Measurements from ENCODE around the gene SPDYE2B. TPM values are rescaled to one million over a fixed set of nuclear protein-coding genes. Genes with fewer than 3 reads are reported as not detected.
"Not testable (repeated sequence)": the region's sequence is repeated elsewhere in the genome, so short reads cannot be mapped to it uniquely, and the experiment has no call there.

SPDYE2B gene
- total RNA-seq, 1 donor from 2014 or later, result not detected

DNA sequence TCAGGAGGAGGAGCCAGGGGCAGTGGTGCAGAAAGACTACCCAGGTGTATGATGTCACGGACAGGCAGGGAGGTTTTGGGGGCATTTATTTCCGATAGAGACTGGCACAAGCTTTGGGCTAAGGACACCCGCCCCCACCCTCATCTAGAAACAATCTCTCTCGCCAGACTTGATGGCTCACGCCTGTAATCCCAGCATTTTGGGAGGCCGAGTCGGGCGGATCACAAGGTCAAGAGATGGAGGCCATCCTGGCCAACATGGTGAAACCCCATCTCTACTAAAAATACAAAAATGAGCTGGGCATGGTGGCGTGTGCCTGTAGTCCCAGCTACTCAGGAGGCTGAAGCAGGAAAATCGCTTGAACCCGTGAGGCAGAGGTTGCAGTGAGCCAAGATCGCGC is 13.2 kb upstream of the SPDYE2B start:
- not testable (repeated sequence) for H3K79me2 ChIP-seq (ENCODE audit: insufficient read depth, low read length); H3K27me3 Mint-ChIP-seq (ENCODE audit: low read depth, unreplicated experiment); DNase-seq (ENCODE audit: low read depth); H3K4me3 Mint-ChIP-seq (ENCODE audit: unreplicated experiment); H3K27ac ChIP-seq (ENCODE audit: low read depth, low read length); H2AFZ ChIP-seq (ENCODE audit: low read depth, low read length); H3K27me3 ChIP-seq (ENCODE audit: insufficient read depth, low read length); H3K4me2 ChIP-seq (ENCODE audit: low read length); H3K9me3 ChIP-seq (ENCODE audit: insufficient read depth, low read depth, low read length); H3K27ac Mint-ChIP-seq (ENCODE audit: unreplicated experiment); H3K36me3 ChIP-seq (ENCODE audit: insufficient read depth, low read length); H3K9me3 Mint-ChIP-seq (ENCODE audit: unreplicated experiment); H4K20me1 ChIP-seq (ENCODE audit: insufficient read depth, low read length); H3K36me3 Mint-ChIP-seq (ENCODE audit: low read depth, unreplicated experiment); H3K4me1 Mint-ChIP-seq (ENCODE audit: low read depth, unreplicated experiment); H3K4me3 ChIP-seq (ENCODE audit: insufficient read depth, low read depth, low read length); H3K9ac ChIP-seq (ENCODE audit: low read length); H3K4me1 ChIP-seq (ENCODE audit: insufficient read depth, low read length); FAIRE-seq

DNA sequence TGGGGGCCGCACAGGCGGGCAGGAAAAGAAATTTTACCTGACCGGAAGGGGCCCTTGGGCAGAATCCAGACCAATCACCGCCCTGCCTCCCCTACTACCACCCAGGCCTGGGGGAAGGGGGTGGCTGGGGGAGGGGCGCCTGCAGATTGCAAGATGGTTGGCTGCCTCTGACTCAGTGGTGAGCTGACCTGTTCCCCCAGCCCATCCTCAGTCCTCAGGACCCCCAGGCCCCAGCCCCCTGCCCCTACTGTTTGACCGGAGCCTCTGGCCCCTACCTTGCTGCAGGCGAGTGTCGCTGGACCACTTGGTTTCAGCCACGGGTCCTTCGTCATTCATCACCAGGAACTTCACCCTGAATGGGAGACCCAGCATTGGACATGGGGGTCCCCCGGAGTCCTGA is 11.3 kb upstream of the SPDYE2B start:
- not testable (repeated sequence) for H3K9me3 Mint-ChIP-seq (ENCODE audit: unreplicated experiment); H3K9me3 ChIP-seq (ENCODE audit: insufficient read depth, low read depth, low read length); H3K4me3 ChIP-seq (ENCODE audit: insufficient read depth, low read depth, low read length); H3K36me3 Mint-ChIP-seq (ENCODE audit: low read depth, unreplicated experiment); H3K79me2 ChIP-seq (ENCODE audit: insufficient read depth, low read length); H3K4me2 ChIP-seq (ENCODE audit: low read length); H3K27ac ChIP-seq (ENCODE audit: low read depth, low read length); H3K4me1 Mint-ChIP-seq (ENCODE audit: low read depth, unreplicated experiment); H3K36me3 ChIP-seq (ENCODE audit: insufficient read depth, low read length); H3K9ac ChIP-seq (ENCODE audit: low read length); H3K27ac Mint-ChIP-seq (ENCODE audit: unreplicated experiment); H4K20me1 ChIP-seq (ENCODE audit: insufficient read depth, low read length); H3K4me1 ChIP-seq (ENCODE audit: insufficient read depth, low read length); H2AFZ ChIP-seq (ENCODE audit: low read depth, low read length); H3K27me3 Mint-ChIP-seq (ENCODE audit: low read depth, unreplicated experiment); DNase-seq (ENCODE audit: low read depth); FAIRE-seq; H3K4me3 Mint-ChIP-seq (ENCODE audit: unreplicated experiment); H3K27me3 ChIP-seq (ENCODE audit: insufficient read depth, low read length)

DNA sequence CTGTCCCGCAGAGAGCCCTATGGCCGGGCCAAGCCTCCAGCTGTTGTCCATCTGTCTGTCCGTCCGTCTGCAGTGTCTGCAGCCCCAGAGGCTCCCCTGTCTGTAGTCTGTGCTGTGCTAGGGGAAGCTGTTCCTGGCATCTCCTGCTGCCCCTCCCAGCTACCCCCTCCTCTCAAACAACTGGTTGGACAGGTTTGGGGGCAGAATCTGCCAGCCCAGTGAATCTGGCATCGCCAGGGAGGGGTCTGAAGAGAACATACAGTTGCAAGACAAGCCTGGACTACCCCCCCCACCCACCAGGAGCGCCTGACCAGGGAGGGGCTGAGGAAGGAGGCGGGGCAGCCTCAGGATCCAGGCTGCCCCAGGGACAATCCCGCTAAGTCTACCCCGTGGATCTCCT is 7.4 kb upstream of the SPDYE2B start, which contains the start of gene UPK3BL1:
UPK3BL1 (minus strand) TSS at position 101 of the 400 bp plus-strand sequence; CDS start at position 51, 50 bp downstream.
- not testable (repeated sequence) for H3K36me3 ChIP-seq (ENCODE audit: insufficient read depth, low read length)

DNA sequence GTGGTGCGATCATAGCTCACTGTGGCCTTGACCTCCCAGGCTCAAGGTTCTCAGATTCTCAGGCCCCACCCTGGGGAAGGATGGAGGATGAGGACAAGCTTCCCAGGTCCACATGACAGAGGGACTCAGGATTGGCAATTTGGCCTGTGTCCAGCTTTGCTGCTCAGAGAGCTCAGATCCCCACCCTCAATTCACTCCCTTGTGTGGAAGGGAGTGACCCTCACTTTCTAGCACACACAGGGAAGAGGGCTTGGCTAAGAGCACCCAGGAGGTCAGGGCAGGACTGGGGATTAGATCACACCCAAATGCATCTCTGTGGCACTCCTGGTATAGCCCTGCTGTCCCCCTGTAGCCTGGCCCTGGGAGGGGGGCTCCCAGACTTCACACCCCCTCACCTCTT is 6.7 kb upstream of the SPDYE2B start:
- H3K9ac ChIP-seq (ENCODE audit: low read length); H3K4me1 Mint-ChIP-seq (ENCODE audit: low read depth, unreplicated experiment); H3K79me2 ChIP-seq (ENCODE audit: insufficient read depth, low read length); FAIRE-seq; H3K9me3 ChIP-seq (ENCODE audit: insufficient read depth, low read depth, low read length); H3K27ac Mint-ChIP-seq (ENCODE audit: unreplicated experiment); H3K27me3 ChIP-seq (ENCODE audit: insufficient read depth, low read length); H3K4me1 ChIP-seq (ENCODE audit: insufficient read depth, low read length); H3K4me2 ChIP-seq (ENCODE audit: low read length); H4K20me1 ChIP-seq (ENCODE audit: insufficient read depth, low read length); H2AFZ ChIP-seq (ENCODE audit: low read depth, low read length); DNase-seq (ENCODE audit: low read depth); H3K4me3 Mint-ChIP-seq (ENCODE audit: unreplicated experiment); H3K27me3 Mint-ChIP-seq (ENCODE audit: low read depth, unreplicated experiment); H3K9me3 Mint-ChIP-seq (ENCODE audit: unreplicated experiment); H3K27ac ChIP-seq (ENCODE audit: low read depth, low read length); H3K36me3 Mint-ChIP-seq (ENCODE audit: low read depth, unreplicated experiment); H3K36me3 ChIP-seq (ENCODE audit: insufficient read depth, low read length); H3K4me3 ChIP-seq (ENCODE audit: insufficient read depth, low read depth, low read length): not testable (repeated sequence)

More for the DNA sequence above, 7.4 kb upstream of the SPDYE2B start, which contains the start of gene UPK3BL1:
- not testable (repeated sequence) for H3K9ac ChIP-seq (ENCODE audit: low read length); H3K27me3 ChIP-seq (ENCODE audit: insufficient read depth, low read length); H3K79me2 ChIP-seq (ENCODE audit: insufficient read depth, low read length); H3K4me1 ChIP-seq (ENCODE audit: insufficient read depth, low read length); H3K4me3 ChIP-seq (ENCODE audit: insufficient read depth, low read depth, low read length); H3K9me3 Mint-ChIP-seq (ENCODE audit: unreplicated experiment); H4K20me1 ChIP-seq (ENCODE audit: insufficient read depth, low read length); H3K27ac Mint-ChIP-seq (ENCODE audit: unreplicated experiment); H3K4me3 Mint-ChIP-seq (ENCODE audit: unreplicated experiment); H3K36me3 Mint-ChIP-seq (ENCODE audit: low read depth, unreplicated experiment); H3K4me1 Mint-ChIP-seq (ENCODE audit: low read depth, unreplicated experiment); H2AFZ ChIP-seq (ENCODE audit: low read depth, low read length); H3K27me3 Mint-ChIP-seq (ENCODE audit: low read depth, unreplicated experiment); H3K9me3 ChIP-seq (ENCODE audit: insufficient read depth, low read depth, low read length); H3K27ac ChIP-seq (ENCODE audit: low read depth, low read length); DNase-seq (ENCODE audit: low read depth); H3K4me2 ChIP-seq (ENCODE audit: low read length); FAIRE-seq

DNA sequence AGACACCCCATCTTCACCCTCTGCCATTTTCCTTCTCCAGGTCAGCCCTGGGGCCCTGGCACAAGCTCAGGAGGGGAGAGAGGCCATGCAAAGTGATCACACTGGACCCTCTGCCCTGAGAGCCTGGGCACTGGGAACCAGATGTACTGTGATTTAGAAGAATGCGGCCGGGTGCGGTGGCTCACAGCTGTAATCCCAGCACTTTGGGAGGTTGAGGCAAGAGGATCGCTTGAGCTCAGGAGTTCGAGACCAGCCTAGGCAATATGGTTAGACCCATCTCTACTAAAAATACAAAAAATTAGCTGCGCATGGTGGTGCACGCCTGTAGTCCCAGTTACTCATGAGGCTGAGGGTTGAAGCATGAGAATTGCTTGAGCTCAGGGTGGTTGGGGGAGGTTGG is 2.3 kb upstream of the SPDYE2B start:
- not testable (repeated sequence) for H3K4me2 ChIP-seq (ENCODE audit: low read length); FAIRE-seq

DNA sequence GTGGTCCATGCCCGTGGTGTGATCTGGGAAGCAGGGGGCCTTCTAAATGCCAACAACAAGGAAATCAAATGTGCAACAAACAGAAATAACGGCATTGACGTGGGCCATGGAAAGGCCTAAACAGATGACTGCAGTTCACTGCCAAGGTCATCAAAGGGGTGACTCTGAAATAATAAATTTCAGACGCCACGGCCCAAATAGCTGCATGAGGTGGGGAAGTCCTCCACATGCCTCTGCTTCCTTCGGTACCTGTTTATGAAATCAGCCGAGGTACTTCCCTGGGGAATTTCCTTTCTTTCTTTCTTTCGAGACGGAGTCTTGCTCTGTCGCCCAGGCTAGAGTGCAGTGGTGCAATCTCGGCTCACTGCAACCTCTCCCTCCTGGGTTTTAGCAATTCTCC is 14.6 kb downstream of the SPDYE2B start:
- H3K9me3 ChIP-seq (ENCODE audit: insufficient read depth, low read depth, low read length); H3K27me3 ChIP-seq (ENCODE audit: insufficient read depth, low read length); H2AFZ ChIP-seq (ENCODE audit: low read depth, low read length); H3K36me3 Mint-ChIP-seq (ENCODE audit: low read depth, unreplicated experiment); H3K36me3 ChIP-seq (ENCODE audit: insufficient read depth, low read length); H3K4me1 Mint-ChIP-seq (ENCODE audit: low read depth, unreplicated experiment); H3K27ac Mint-ChIP-seq (ENCODE audit: unreplicated experiment); H3K9ac ChIP-seq (ENCODE audit: low read length); DNase-seq (ENCODE audit: low read depth); H3K79me2 ChIP-seq (ENCODE audit: insufficient read depth, low read length); H3K27ac ChIP-seq (ENCODE audit: low read depth, low read length); H3K4me3 Mint-ChIP-seq (ENCODE audit: unreplicated experiment); H4K20me1 ChIP-seq (ENCODE audit: insufficient read depth, low read length); H3K4me1 ChIP-seq (ENCODE audit: insufficient read depth, low read length); H3K9me3 Mint-ChIP-seq (ENCODE audit: unreplicated experiment); H3K27me3 Mint-ChIP-seq (ENCODE audit: low read depth, unreplicated experiment); FAIRE-seq; H3K4me3 ChIP-seq (ENCODE audit: insufficient read depth, low read depth, low read length); H3K4me2 ChIP-seq (ENCODE audit: low read length): not testable (repeated sequence)

More for the DNA sequence above, 2.3 kb upstream of the SPDYE2B start:
- H2AFZ ChIP-seq (ENCODE audit: low read depth, low read length); H3K4me1 ChIP-seq (ENCODE audit: insufficient read depth, low read length); H3K4me3 Mint-ChIP-seq (ENCODE audit: unreplicated experiment); H3K36me3 Mint-ChIP-seq (ENCODE audit: low read depth, unreplicated experiment); H3K9ac ChIP-seq (ENCODE audit: low read length); H3K27me3 Mint-ChIP-seq (ENCODE audit: low read depth, unreplicated experiment); H3K36me3 ChIP-seq (ENCODE audit: insufficient read depth, low read length); H3K4me1 Mint-ChIP-seq (ENCODE audit: low read depth, unreplicated experiment); DNase-seq (ENCODE audit: low read depth); H3K79me2 ChIP-seq (ENCODE audit: insufficient read depth, low read length); H3K27ac Mint-ChIP-seq (ENCODE audit: unreplicated experiment); H3K9me3 Mint-ChIP-seq (ENCODE audit: unreplicated experiment); H3K27ac ChIP-seq (ENCODE audit: low read depth, low read length); H4K20me1 ChIP-seq (ENCODE audit: insufficient read depth, low read length); H3K9me3 ChIP-seq (ENCODE audit: insufficient read depth, low read depth, low read length); H3K27me3 ChIP-seq (ENCODE audit: insufficient read depth, low read length); H3K4me3 ChIP-seq (ENCODE audit: insufficient read depth, low read depth, low read length): not testable (repeated sequence)

Measured in astrocyte (in vitro differentiated cells and primary cell).